Fibroblast of lung (primary cell): ENCODE data around the gene MLC1. TPM values are rescaled to one million over a fixed set of nuclear protein-coding genes. Genes with fewer than 3 reads are reported as not detected.

ENCODE experiments used
- DNase-seq, 2 donors: peaks; one replicate each; pipeline versions ENCODE4 v3.0.0 to v3.0.0-alpha.2; 2010; ENCODE audit warnings: low read depth in 2 of 2
- H2AFZ ChIP-seq: 2 replicates; pipeline ENCODE4 v1.5.1; 2012; ENCODE audit warnings: low read length, control low read depth, inconsistent platforms
- H3K27ac ChIP-seq: 2 replicates; pipeline ENCODE4 v1.5.1; 2011; ENCODE audit warnings: low read length, control low read depth; ENCODE audit not compliant: insufficient read depth
- H3K27me3 ChIP-seq: 2 replicates; pipeline ENCODE4 v1.5.1; 2011; ENCODE audit warnings: mild to moderate bottlenecking, low read length; ENCODE audit not compliant: control insufficient read depth, insufficient read depth
- H3K36me3 ChIP-seq: 2 replicates; pipeline ENCODE4 v1.5.1; 2011; ENCODE audit warnings: low read length; ENCODE audit not compliant: control insufficient read depth, insufficient read depth
- H3K4me1 ChIP-seq: 2 replicates; pipeline ENCODE4 v1.5.1; 2011; ENCODE audit warnings: low read length; ENCODE audit not compliant: control insufficient read depth, insufficient read depth; ENCODE audit errors: extremely low read depth
- H3K4me2 ChIP-seq: 2 replicates; pipeline ENCODE4 v1.5.1; 2011; ENCODE audit warnings: low read length, control low read depth; ENCODE audit not compliant: insufficient read depth; ENCODE audit errors: extremely low read depth
- H3K4me3 ChIP-seq, 4 experiments: fragments of 200-600 bp in 1 of 4; sonication (generic) in 1 of 4; replicated peaks in 1 of 4; 2 replicates each; pipeline ENCODE4 v1.5.1; 2011 to 2016; ENCODE audit warnings: low read length in 4 of 4, low read depth in 3 of 4, mild to moderate bottlenecking in 3 of 4, control low read depth in 2 of 4, inconsistent platforms in 1 of 4, mixed read lengths in 1 of 4; ENCODE audit not compliant: insufficient read depth in 1 of 4; ENCODE audit errors: control extremely low read depth in 1 of 4
- H3K79me2 ChIP-seq: 2 replicates; pipeline ENCODE4 v1.5.1; 2012; ENCODE audit warnings: mild to moderate bottlenecking, low read length, inconsistent platforms; ENCODE audit not compliant: control insufficient read depth, insufficient read depth
- H3K9ac ChIP-seq: 2 replicates; pipeline ENCODE4 v1.5.1; 2011; ENCODE audit warnings: mild to moderate bottlenecking, low read length, control low read depth; ENCODE audit not compliant: insufficient read depth
- H3K9me3 ChIP-seq: 2 replicates; pipeline ENCODE4 v1.5.1; 2012; ENCODE audit warnings: low read depth, low read length; ENCODE audit not compliant: control insufficient read depth, insufficient read depth
- H4K20me1 ChIP-seq: 2 replicates; pipeline ENCODE4 v1.5.1; 2011; ENCODE audit warnings: low read length; ENCODE audit not compliant: control insufficient read depth, insufficient read depth; ENCODE audit errors: extremely low read depth
- CTCF ChIP-seq, 2 donors: IDR thresholded peaks in 1 of 2; conservative IDR thresholded peaks in 1 of 2; 1 replicate in 1 of 2; 2 replicates in 1 of 2; pipeline ENCODE4 v1.5.1; 2011 to 2012; ENCODE audit warnings: low read length in 2 of 2, control low read depth in 1 of 2, inconsistent platforms in 1 of 2, low read depth in 1 of 2, mild to moderate bottlenecking in 1 of 2
- EZH2 ChIP-seq: IDR thresholded peaks from 2 replicates; pipeline ENCODE4 v1.5.1; 2012; ENCODE audit warnings: low read length, control low read depth, mild to moderate bottlenecking; ENCODE audit errors: missing control alignments
- polyA plus RNA-seq, 2 donors: library from polyadenylated mRNA; depleted of rRNA in 1 of 2; stranded (reverse) in 1 of 2; unstranded in 1 of 2; fragments of >200 nt; gene quantifications; 2 replicates each; pipeline ENCODE4 v1.2.1, GENCODE V29; 2011 to 2012; ENCODE audit warnings: missing spikeins in 1 of 2
- total RNA-seq: library from RNA; depleted of rRNA; stranded (reverse); fragments of >200 nt; gene quantifications from 2 replicates; pipeline ENCODE4 v1.2.1, GENCODE V29; 2014

The MLC1 gene
- total and polyA plus RNA-seq, 2 donors (not counting 1 experiment from before 2014, with no cell fraction given), result under 0.01 TPM; not detected in 1

GRCh38 chr22:50090412-50090714 lies 5.1 kb upstream of the MLC1 start:
- H3K36me3 ChIP-seq, result no peaks in the 10 kb centered on the region
- no peak for DNase-seq

GRCh38 chr22:50089682-50090411 lies 4.6 kb upstream of the MLC1 start, which contains the start of gene MOV10L1:
Gene MOV10L1, plus strand, starts transcription at chr22:50090006. Its CDS starts 83 bp downstream, at chr22:50090089.
- DNase-seq, result peak; percentile 17 to 34
- no peaks in the 10 kb centered on the region for H4K20me1 ChIP-seq
- no peaks in the 10 kb centered on the region for H3K9me3 ChIP-seq
- no peak within 1 kb of the TSS for H3K4me3 ChIP-seq
- H3K4me1 ChIP-seq, result no peaks in the 10 kb centered on the region
- no peaks in the 10 kb centered on the region for H3K36me3 ChIP-seq
- TF ChIP-seq EZH2 (no peak), CTCF (conservative IDR thresholded peaks at IDR 0.05 in 1 of 2, IDR thresholded peaks at IDR 0.05 in 1 of 2; ENCODE audit: low read depth in 1 of 2, low read length in 2 of 2) (no peak)
- no peak within 1 kb of the TSS for H3K4me2 ChIP-seq
- no peaks in the 10 kb centered on the region for H3K79me2 ChIP-seq
- H3K9ac ChIP-seq, result no peak within 1 kb of the TSS
- no peak within 1 kb of the TSS for H2AFZ ChIP-seq
- H3K27me3 ChIP-seq, result peaks cover 4% of the 10 kb centered on the region
- no peak within 1 kb of the TSS for H3K27ac ChIP-seq

More at GRCh38 chr22:50090412-50090714, 5.1 kb upstream of the MLC1 start:
- H3K4me1 ChIP-seq, result no peaks in the 10 kb centered on the region
- H2AFZ ChIP-seq, result no peak overlapping the region
- H4K20me1 ChIP-seq, result no peaks in the 10 kb centered on the region
- H3K4me2 ChIP-seq, result no peak overlapping the region
- H3K27ac ChIP-seq, result no peak overlapping the region
- TF ChIP-seq CTCF (conservative IDR thresholded peaks at IDR 0.05 in 1 of 2, IDR thresholded peaks at IDR 0.05 in 1 of 2; ENCODE audit: low read depth in 1 of 2, low read length in 2 of 2), result no peak
- no peak for TF ChIP-seq EZH2
- H3K4me3 ChIP-seq, result no peak overlapping the region
- no peak overlapping the region for H3K9ac ChIP-seq
- no peaks in the 10 kb centered on the region for H3K9me3 ChIP-seq
- peaks cover under 1% of the 10 kb centered on the region for H3K27me3 ChIP-seq
- no peaks in the 10 kb centered on the region for H3K79me2 ChIP-seq

DNA sequence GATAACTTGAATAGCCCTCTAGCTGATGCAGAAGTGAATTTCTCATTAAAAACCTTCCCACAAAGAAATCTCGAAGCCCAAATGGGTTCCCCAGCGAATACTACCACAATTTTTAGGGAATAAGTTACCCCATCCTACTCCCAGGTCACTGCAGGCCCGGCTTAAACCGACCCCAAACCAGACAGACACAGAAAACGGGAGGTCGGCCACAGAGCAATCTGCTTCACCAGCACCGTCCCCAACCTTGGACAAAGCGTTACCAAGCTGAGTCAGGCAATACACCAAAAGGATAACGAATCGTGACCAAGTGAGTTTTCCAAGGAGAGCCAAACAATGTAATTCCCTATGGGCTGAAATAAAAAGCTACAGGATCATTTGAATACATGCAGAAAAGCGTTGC lies 4.0 kb upstream of the MLC1 start:
- no peaks in the 10 kb centered on the region for H4K20me1 ChIP-seq
- H3K4me3 ChIP-seq, result no peak overlapping the region
- H3K4me1 ChIP-seq, result no peaks in the 10 kb centered on the region
- peaks cover 4% of the 10 kb centered on the region for H3K27me3 ChIP-seq
- H3K79me2 ChIP-seq, result no peaks in the 10 kb centered on the region
- no peaks in the 10 kb centered on the region for H3K36me3 ChIP-seq
- H3K9ac ChIP-seq, result no peak overlapping the region
- TF ChIP-seq CTCF (conservative IDR thresholded peaks at IDR 0.05 in 1 of 2, IDR thresholded peaks at IDR 0.05 in 1 of 2; ENCODE audit: low read depth in 1 of 2, low read length in 2 of 2), result no peak
- TF ChIP-seq EZH2, result no peak
- no peak overlapping the region for H3K27ac ChIP-seq
- DNase-seq, result no peak
- H2AFZ ChIP-seq, result no peak overlapping the region
- H3K4me2 ChIP-seq, result no peak overlapping the region
- H3K9me3 ChIP-seq, result no peaks in the 10 kb centered on the region
